H9 (cell line): ENCODE measurements around the gene EML2. TPM values are rescaled to one million over a fixed set of nuclear protein-coding genes. Genes with fewer than 3 reads are reported as not detected.
A peak's percentile ranks its signal among the peaks of the same experiment; 100 is the strongest.

Experiments
- DNase-seq: peaks from one replicate; pipeline ENCODE4 v3.0.0-alpha.2; 2017
- H2AFZ ChIP-seq: one replicate; pipeline ENCODE4 v1.6.1; 2013; ENCODE audit warnings: mild to moderate bottlenecking, low read length, control low read depth, moderate library complexity
- H2AK5ac ChIP-seq: 2 replicates; pipeline ENCODE4 v1.6.1; 2013; ENCODE audit warnings: low read length, control low read depth, mixed read lengths; ENCODE audit not compliant: insufficient read length
- H2BK120ac ChIP-seq: one replicate; pipeline ENCODE4 v1.6.1; 2013; ENCODE audit warnings: low read depth, mild to moderate bottlenecking, low read length, control low read depth, inconsistent platforms; ENCODE audit not compliant: poor library complexity, severe bottlenecking
- H2BK12ac ChIP-seq: 2 replicates; pipeline ENCODE4 v1.6.1; 2013; ENCODE audit warnings: low read length, control low read depth, mixed read lengths, low read depth; ENCODE audit not compliant: insufficient read length
- H2BK15ac ChIP-seq: 2 replicates; pipeline ENCODE4 v1.6.1; 2013; ENCODE audit warnings: low read depth, low read length, control low read depth
- H2BK20ac ChIP-seq: one replicate; pipeline ENCODE4 v1.6.1; 2013; ENCODE audit warnings: low read depth, mild to moderate bottlenecking, low read length, control low read depth, inconsistent platforms; ENCODE audit not compliant: poor library complexity, severe bottlenecking
- H2BK5ac ChIP-seq: 2 replicates; pipeline ENCODE4 v1.6.1; 2013; ENCODE audit warnings: low read length, control low read depth, mixed read lengths; ENCODE audit not compliant: insufficient read length
- H3K14ac ChIP-seq: 2 replicates; pipeline ENCODE4 v1.6.1; 2013; ENCODE audit warnings: low read length, control low read depth; ENCODE audit not compliant: insufficient read depth
- H3K18ac ChIP-seq: 2 replicates; pipeline ENCODE4 v1.6.1; 2013; ENCODE audit warnings: low read depth, mild to moderate bottlenecking, mixed read lengths, low read length, control low read depth; ENCODE audit not compliant: insufficient read length
- H3K23ac ChIP-seq: 2 replicates; pipeline ENCODE4 v1.6.1; 2013; ENCODE audit warnings: low read length, control low read depth, mixed read lengths, low read depth; ENCODE audit not compliant: insufficient read length
- H3K23me2 ChIP-seq: 2 replicates; pipeline ENCODE4 v1.6.1; 2013; ENCODE audit warnings: low read depth, mild to moderate bottlenecking, mixed read lengths, low read length, control low read depth; ENCODE audit not compliant: insufficient read length, poor library complexity, severe bottlenecking
- H3K27ac ChIP-seq: 2 replicates; pipeline ENCODE4 v1.5.1; 2013; ENCODE audit warnings: low read length, control low read depth, mixed read lengths, low read depth; ENCODE audit not compliant: insufficient read length
- H3K27me3 ChIP-seq: 2 replicates; pipeline ENCODE4 v1.6.1; 2013; ENCODE audit warnings: low read length, control low read depth, inconsistent platforms; ENCODE audit not compliant: insufficient read depth
- H3K4ac ChIP-seq: 2 replicates; pipeline ENCODE4 v1.6.1; 2013; ENCODE audit warnings: low read depth, mild to moderate bottlenecking, control low read depth, inconsistent platforms, low read length, moderate library complexity
- H3K4me1 ChIP-seq: 2 replicates; pipeline ENCODE4 v1.6.1; 2013; ENCODE audit warnings: low read length, control low read depth, inconsistent platforms; ENCODE audit not compliant: insufficient read depth
- H3K4me2 ChIP-seq: 2 replicates; pipeline ENCODE4 v1.6.1; 2013; ENCODE audit warnings: low read length, control low read depth, mixed read lengths; ENCODE audit not compliant: insufficient read length, insufficient read depth
- H3K56ac ChIP-seq: 2 replicates; pipeline ENCODE4 v1.6.1; 2013; ENCODE audit warnings: low read depth, mild to moderate bottlenecking, mixed read lengths, low read length, control low read depth; ENCODE audit not compliant: insufficient read length
- H3K79me1 ChIP-seq: 2 replicates; pipeline ENCODE4 v1.6.1; 2013; ENCODE audit warnings: low read depth, mild to moderate bottlenecking, moderate library complexity, low read length, control low read depth, inconsistent platforms; ENCODE audit not compliant: insufficient read depth, poor library complexity, severe bottlenecking
- H3K79me2 ChIP-seq: 2 replicates; pipeline ENCODE4 v1.6.1; 2013; ENCODE audit warnings: low read length, control low read depth, inconsistent platforms; ENCODE audit not compliant: insufficient read depth
- H3K9ac ChIP-seq: 2 replicates; pipeline ENCODE4 v1.6.1; 2013; ENCODE audit warnings: low read length, control low read depth, mixed read lengths; ENCODE audit not compliant: insufficient read length; ENCODE audit errors: extremely low read depth
- H3K9me3 ChIP-seq: one replicate; pipeline ENCODE4 v1.6.1; 2013; ENCODE audit warnings: low read depth, low read length, inconsistent platforms; ENCODE audit not compliant: control insufficient read depth
- H3T11ph ChIP-seq: one replicate; pipeline ENCODE4 v1.6.1; 2013; ENCODE audit warnings: mild to moderate bottlenecking, low read length, control low read depth, inconsistent platforms
- H4K20me1 ChIP-seq: one replicate; pipeline ENCODE4 v1.6.1; 2013; ENCODE audit not compliant: control insufficient read depth, insufficient read length, insufficient read depth
- H4K5ac ChIP-seq: 2 replicates; pipeline ENCODE4 v1.6.1; 2013; ENCODE audit warnings: low read depth, mild to moderate bottlenecking, mixed read lengths, low read length, control low read depth; ENCODE audit not compliant: insufficient read length
- H4K8ac ChIP-seq: replicated peaks from 2 replicates; pipeline ENCODE4 v1.6.1; 2013; ENCODE audit warnings: low read length, control low read depth, mixed read lengths, low read depth; ENCODE audit not compliant: insufficient read length
- H4K91ac ChIP-seq: 2 replicates; pipeline ENCODE4 v1.6.1; 2013; ENCODE audit warnings: low read depth, mild to moderate bottlenecking, moderate library complexity, mixed read lengths, low read length, control low read depth; ENCODE audit not compliant: insufficient read length
- H3K27ac Mint-ChIP-seq, 3 experiments: 2 replicates in 2 of 3; 3 replicates in 1 of 3; pipeline ENCODE4 v1.8.0; 2020 to 2021; ENCODE audit warnings: mixed read lengths in 3 of 3, mild to moderate bottlenecking in 1 of 3, moderate library complexity in 1 of 3
- H3K27me3 Mint-ChIP-seq: 2 replicates; pipeline ENCODE4 v1.8.0; 2021; ENCODE audit warnings: low read depth, mild to moderate bottlenecking, moderate library complexity, mixed read lengths
- H3K36me3 Mint-ChIP-seq, 3 experiments: 2 replicates in 2 of 3; 3 replicates in 1 of 3; pipeline ENCODE4 v1.8.0; 2020 to 2021; ENCODE audit warnings: low read depth in 3 of 3, mixed read lengths in 3 of 3; ENCODE audit not compliant: insufficient read depth in 1 of 3
- H3K4me1 Mint-ChIP-seq, 2 experiments: 2 replicates each; pipeline ENCODE4 v1.8.0; 2020; ENCODE audit warnings: mixed read lengths in 2 of 2
- H3K4me3 Mint-ChIP-seq, 2 experiments: 2 replicates in 1 of 2; 3 replicates in 1 of 2; pipeline ENCODE4 v1.8.0; 2020 to 2021; ENCODE audit warnings: mild to moderate bottlenecking in 2 of 2, mixed read lengths in 2 of 2, moderate library complexity in 1 of 2
- H3K9me3 Mint-ChIP-seq, 2 experiments: 2 replicates in 1 of 2; 3 replicates in 1 of 2; pipeline ENCODE4 v1.8.0; 2020; ENCODE audit warnings: mild to moderate bottlenecking in 2 of 2, mixed read lengths in 2 of 2, moderate library complexity in 1 of 2
- WGBS: extraction: QIAGEN DNeasy Blood & Tissue Kit; methylation state at CpG from one replicate; pipeline ENCODE4 v1.1.7; 2013; ENCODE audit warnings: missing lambda C conversion rate, low lambda C conversion rate, mixed read lengths; ENCODE audit not compliant: insufficient read length; ENCODE audit errors: extremely low coverage; 5-methylcytosine and 5-hydroxymethylcytosine counted together
- total RNA-seq: library from RNA; stranded (reverse); gene quantifications from 2 replicates; pipeline ENCODE4 v1.2.1, GENCODE V29; 2021
- TF ChIP-seq, protein P1 (sequence below): fragments of 200-600 bp; sonication (generic); conservative IDR thresholded peaks from 3 replicates; pipeline ENCODE4 v1.8.0; 2021; ENCODE audit warnings: antibody characterized with exemption, mild to moderate bottlenecking

Gene EML2
- total RNA-seq, 1 experiment from 2014 or later, result 22.6 TPM

DNA sequence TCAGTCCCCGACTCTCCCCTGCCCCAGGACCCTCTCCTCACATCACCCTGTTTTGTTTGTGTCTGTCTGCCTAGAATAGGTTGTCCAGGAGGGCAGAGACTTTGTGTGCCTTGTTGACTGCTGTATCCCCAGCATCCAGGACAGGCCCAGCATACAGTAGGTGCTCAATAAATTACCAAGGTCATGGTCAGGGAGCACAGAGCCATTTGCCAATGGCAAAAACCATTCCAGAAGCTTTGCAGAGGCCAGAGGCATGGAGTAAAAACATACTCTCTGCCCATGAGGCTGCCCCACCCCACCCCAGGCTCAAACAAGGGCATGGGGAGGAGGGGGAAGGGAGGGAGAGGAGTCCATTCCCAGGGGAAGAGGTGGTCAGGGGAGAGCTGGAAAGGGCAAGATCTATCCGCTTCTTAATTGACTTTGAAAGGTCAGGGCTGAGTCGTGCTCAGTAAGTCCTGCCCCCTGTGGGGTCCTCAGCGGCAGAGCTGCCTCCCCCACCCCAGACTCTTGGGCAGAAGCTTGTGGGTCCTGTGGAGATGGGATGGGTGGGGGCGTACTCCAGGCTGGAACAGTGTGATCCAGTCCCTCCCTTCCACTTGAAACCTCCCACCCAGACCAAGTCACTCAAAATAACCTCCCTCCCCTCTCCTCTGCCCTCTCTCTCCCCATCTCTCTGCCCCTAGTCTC, 41.6 kb downstream of the EML2 start:
- TF ChIP-seq, protein P1, sequence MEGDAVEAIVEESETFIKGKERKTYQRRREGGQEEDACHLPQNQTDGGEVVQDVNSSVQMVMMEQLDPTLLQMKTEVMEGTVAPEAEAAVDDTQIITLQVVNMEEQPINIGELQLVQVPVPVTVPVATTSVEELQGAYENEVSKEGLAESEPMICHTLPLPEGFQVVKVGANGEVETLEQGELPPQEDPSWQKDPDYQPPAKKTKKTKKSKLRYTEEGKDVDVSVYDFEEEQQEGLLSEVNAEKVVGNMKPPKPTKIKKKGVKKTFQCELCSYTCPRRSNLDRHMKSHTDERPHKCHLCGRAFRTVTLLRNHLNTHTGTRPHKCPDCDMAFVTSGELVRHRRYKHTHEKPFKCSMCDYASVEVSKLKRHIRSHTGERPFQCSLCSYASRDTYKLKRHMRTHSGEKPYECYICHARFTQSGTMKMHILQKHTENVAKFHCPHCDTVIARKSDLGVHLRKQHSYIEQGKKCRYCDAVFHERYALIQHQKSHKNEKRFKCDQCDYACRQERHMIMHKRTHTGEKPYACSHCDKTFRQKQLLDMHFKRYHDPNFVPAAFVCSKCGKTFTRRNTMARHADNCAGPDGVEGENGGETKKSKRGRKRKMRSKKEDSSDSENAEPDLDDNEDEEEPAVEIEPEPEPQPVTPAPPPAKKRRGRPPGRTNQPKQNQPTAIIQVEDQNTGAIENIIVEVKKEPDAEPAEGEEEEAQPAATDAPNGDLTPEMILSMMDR, result no peak
- Histone ChIP-seq H3K79me2 (no peaks in the 10 kb centered on the region), H2BK120ac (no peak overlapping the region), H3K9me3 (no peaks in the 10 kb centered on the region), H3K18ac (no peak overlapping the region), H2AK5ac (no peak overlapping the region), H3K4me1 (no peaks in the 10 kb centered on the region), H3K56ac (no peak overlapping the region), H2BK12ac (no peak overlapping the region), H4K5ac (no peak overlapping the region), H4K91ac (no peak overlapping the region), H2BK20ac (no peak overlapping the region), H2AFZ (no peak overlapping the region), H3T11ph (no peak overlapping the region), H3K27ac (no peak overlapping the region), H2BK15ac (no peak overlapping the region), H3K4ac (no peak overlapping the region), H3K27me3 (peaks cover 34% of the 10 kb centered on the region), H4K20me1 (no peaks in the 10 kb centered on the region), H3K4me2 (peak overlapping the region; percentile 65), H3K23ac (no peak overlapping the region), H3K23me2 (peaks cover 6% of the 10 kb centered on the region), H3K14ac (no peak overlapping the region), H2BK5ac (no peak overlapping the region), H4K8ac (no peak overlapping the region), H3K9ac (no peak overlapping the region), H3K79me1 (no peaks in the 10 kb centered on the region)
- DNase-seq, result no peak
- Mint-ChIP-seq H3K27ac (0 out of 7 replicates have a peak overlapping the region, but pooled peaks of 1 of the 3 experiments have one; percentile 28), H3K36me3 (peaks cover 0 to 3% (median 0%) of the 10 kb centered on the region in 3 experiments; a peak in 2 of 7 replicates), H3K4me3 (peak overlapping the region; percentile 52 to 76), H3K27me3 (peaks cover 75% of the 10 kb centered on the region), H3K9me3 (no peaks in the 10 kb centered on the region; a peak in 2 of 5 replicates), H3K4me1 (peaks cover 33 to 67% of the 10 kb centered on the region in 2 experiments)
- no CpG with 5 or more reads among the region's 5 CpGs for WGBS
